GM23338 (cell line): Measurements from ENCODE around the gene FAM136A. TPM values are rescaled to one million over a fixed set of nuclear protein-coding genes. Genes with fewer than 3 reads are reported as not detected.

Experiments used
- ATAC-seq: fragments of 200-7000 bp; cut with Tn5 transposase; 3 replicates; pipeline ENCODE4 v1.9.1; 2020
- DNase-seq: peaks from one replicate; pipeline ENCODE4 v3.0.0-alpha.2; 2015; ENCODE audit warnings: low spot score
- H2AFZ ChIP-seq: fragments of 200-600 bp; sonication (generic); 2 replicates; pipeline ENCODE4 v1.8.0; 2016; ENCODE audit warnings: antibody characterized with exemption, mild to moderate bottlenecking, moderate library complexity
- H3F3A ChIP-seq: fragments of 200-600 bp; sonication (generic); replicated peaks from 2 replicates; pipeline ENCODE4 v1.8.0; 2017; ENCODE audit warnings: antibody characterized with exemption, mixed run types, low read depth
- H3K27ac ChIP-seq: fragments of 200-600 bp; sonication (generic); 2 replicates; pipeline ENCODE4 v1.6.1; 2016; ENCODE audit warnings: low read depth
- H3K27me3 ChIP-seq: fragments of 200-600 bp; sonication (generic); 2 replicates; pipeline ENCODE4 v1.8.0; 2016; ENCODE audit warnings: mild to moderate bottlenecking, mixed run types, moderate library complexity; ENCODE audit not compliant: insufficient read depth
- H3K36me3 ChIP-seq: fragments of 200-600 bp; sonication (generic); 2 replicates; pipeline ENCODE4 v1.8.0; 2016; ENCODE audit warnings: mild to moderate bottlenecking; ENCODE audit not compliant: insufficient read depth
- H3K4me1 ChIP-seq: fragments of 200-600 bp; sonication (generic); 2 replicates; pipeline ENCODE4 v1.8.0; 2016; ENCODE audit warnings: mild to moderate bottlenecking, moderate library complexity; ENCODE audit not compliant: insufficient read depth
- H3K4me2 ChIP-seq: fragments of 200-600 bp; sonication (generic); 2 replicates; pipeline ENCODE4 v1.7.1; 2017; ENCODE audit warnings: mixed run types
- H3K4me3 ChIP-seq: fragments of 200-600 bp; sonication (generic); 2 replicates; pipeline ENCODE4 v1.6.1; 2016; ENCODE audit warnings: mixed run types
- H3K79me2 ChIP-seq: fragments of 200-600 bp; sonication (generic); replicated peaks from 2 replicates; pipeline ENCODE4 v1.8.0; 2017; ENCODE audit warnings: mild to moderate bottlenecking; ENCODE audit not compliant: insufficient read depth
- H3K9me2 ChIP-seq: fragments of 200-600 bp; sonication (generic); 2 replicates; pipeline ENCODE4 v1.8.0; 2017; ENCODE audit not compliant: insufficient read depth
- H4K20me1 ChIP-seq: fragments of 200-600 bp; sonication (generic); replicated peaks from 2 replicates; pipeline ENCODE4 v1.8.0; 2017; ENCODE audit warnings: mild to moderate bottlenecking; ENCODE audit not compliant: insufficient read depth
- H3K27ac Mint-ChIP-seq: 2 replicates; pipeline ENCODE4 v1.8.0; 2020; ENCODE audit warnings: inconsistent platforms, mild to moderate bottlenecking, moderate library complexity, mixed read lengths
- H3K27me3 Mint-ChIP-seq: 3 replicates; pipeline ENCODE4 v1.8.0; 2022; ENCODE audit warnings: low read depth, mild to moderate bottlenecking, moderate library complexity, mixed read lengths, inconsistent platforms; ENCODE audit not compliant: insufficient read depth, poor library complexity
- H3K36me3 Mint-ChIP-seq: 3 replicates; pipeline ENCODE4 v1.8.0; 2021; ENCODE audit warnings: low read depth, mild to moderate bottlenecking, inconsistent platforms, moderate library complexity, mixed read lengths
- H3K4me1 Mint-ChIP-seq: 3 replicates; pipeline ENCODE4 v1.8.0; 2020; ENCODE audit warnings: mild to moderate bottlenecking, inconsistent platforms, mixed read lengths
- H3K4me3 Mint-ChIP-seq: 3 replicates; pipeline ENCODE4 v1.8.0; 2021; ENCODE audit warnings: moderate library complexity, mild to moderate bottlenecking, inconsistent platforms, mixed read lengths
- H3K9me3 Mint-ChIP-seq: 3 replicates; pipeline ENCODE4 v1.8.0; 2020; ENCODE audit warnings: moderate library complexity, mild to moderate bottlenecking, inconsistent platforms, mixed read lengths
- EZH2 ChIP-seq: fragments of 200-600 bp; sonication (generic); IDR thresholded peaks from one replicate; pipeline ENCODE4 v1.8.0; 2017; ENCODE audit warnings: antibody characterized with exemption, mild to moderate bottlenecking, low read depth; ENCODE audit not compliant: unreplicated experiment
- EZH2phosphoT487 ChIP-seq: fragments of 200-600 bp; sonication (generic); IDR thresholded peaks from one replicate; pipeline ENCODE4 v1.8.1; 2018; ENCODE audit warnings: antibody characterized with exemption; ENCODE audit not compliant: unreplicated experiment
- JUNB ChIP-seq: IDR thresholded peaks from one replicate; pipeline ENCODE4 v1.6.1; 2016; ENCODE audit warnings: antibody characterized with exemption; ENCODE audit not compliant: unreplicated experiment
- ZNF114 ChIP-seq: fragments of 250-450 bp; sonication (Bioruptor Pico); IDR thresholded peaks from 2 replicates; pipeline ENCODE4 v1.5.0; 2020; ENCODE audit warnings: mild to moderate bottlenecking, moderate library complexity
- ZNF331 ChIP-seq: fragments of 250-450 bp; sonication (Bioruptor Pico); IDR thresholded peaks from 2 replicates; pipeline ENCODE4 v1.5.0; 2020; ENCODE audit warnings: low read depth, mild to moderate bottlenecking, moderate library complexity
- polyA plus RNA-seq: library from polyadenylated mRNA; unstranded; fragments of >200 nt; fragmentation: Nextera tagmentation; extraction: Ambion mirVana; gene quantifications from 2 replicates; pipeline ENCODE4 v1.2.1, GENCODE V29; 2016
- total RNA-seq: library from RNA; depleted of rRNA; stranded (reverse); fragments of >200 nt; shearing (Covaris generic); gene quantifications from 2 replicates; pipeline ENCODE4 v1.2.3, GENCODE V29; 2014
- TF ChIP-seq, protein P1 (sequence below): fragments of 250-450 bp; sonication (Bioruptor Pico); IDR thresholded peaks from 2 replicates; pipeline ENCODE4 v1.5.0; 2020; ENCODE audit warnings: mild to moderate bottlenecking, moderate library complexity
- TF ChIP-seq, protein P2 (sequence below): IDR thresholded peaks from 2 replicates; pipeline ENCODE4 v1.6.1; 2016; ENCODE audit warnings: antibody characterized with exemption
- TF ChIP-seq, protein P3 (sequence below), 2 experiments: fragments of 200-600 bp in 1 of 2; sonication (generic) in 1 of 2; conservative IDR thresholded peaks; 2 replicates each; pipeline versions ENCODE4 v1.5.1 to v1.6.1; 2016 to 2017; ENCODE audit warnings: antibody characterized with exemption in 2 of 2, low read depth in 2 of 2, mild to moderate bottlenecking in 2 of 2, moderate library complexity in 1 of 2

The FAM136A gene
- total and polyA plus RNA-seq, 2 experiments from 2014 or later, result 115 to 150 TPM

DNA sequence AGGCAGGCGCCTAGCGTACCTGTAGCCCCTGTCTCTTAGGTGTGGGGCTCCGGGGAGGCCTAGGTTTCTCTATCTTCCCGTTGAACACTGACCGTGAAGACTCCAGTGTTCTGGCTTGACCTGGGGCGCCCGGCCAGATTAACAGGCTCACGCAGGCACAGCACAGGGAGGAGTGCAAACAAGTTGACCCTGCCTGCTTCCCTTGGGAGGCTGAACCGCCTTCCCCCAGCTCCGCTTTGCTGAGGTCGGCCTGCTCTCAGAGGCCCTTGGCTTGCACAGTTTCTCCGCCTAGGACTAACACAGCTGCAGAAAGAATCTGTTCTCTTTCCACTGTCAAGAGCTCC, 43.4 kb downstream of the FAM136A start (continued):
- TF ChIP-seq, protein P1, sequence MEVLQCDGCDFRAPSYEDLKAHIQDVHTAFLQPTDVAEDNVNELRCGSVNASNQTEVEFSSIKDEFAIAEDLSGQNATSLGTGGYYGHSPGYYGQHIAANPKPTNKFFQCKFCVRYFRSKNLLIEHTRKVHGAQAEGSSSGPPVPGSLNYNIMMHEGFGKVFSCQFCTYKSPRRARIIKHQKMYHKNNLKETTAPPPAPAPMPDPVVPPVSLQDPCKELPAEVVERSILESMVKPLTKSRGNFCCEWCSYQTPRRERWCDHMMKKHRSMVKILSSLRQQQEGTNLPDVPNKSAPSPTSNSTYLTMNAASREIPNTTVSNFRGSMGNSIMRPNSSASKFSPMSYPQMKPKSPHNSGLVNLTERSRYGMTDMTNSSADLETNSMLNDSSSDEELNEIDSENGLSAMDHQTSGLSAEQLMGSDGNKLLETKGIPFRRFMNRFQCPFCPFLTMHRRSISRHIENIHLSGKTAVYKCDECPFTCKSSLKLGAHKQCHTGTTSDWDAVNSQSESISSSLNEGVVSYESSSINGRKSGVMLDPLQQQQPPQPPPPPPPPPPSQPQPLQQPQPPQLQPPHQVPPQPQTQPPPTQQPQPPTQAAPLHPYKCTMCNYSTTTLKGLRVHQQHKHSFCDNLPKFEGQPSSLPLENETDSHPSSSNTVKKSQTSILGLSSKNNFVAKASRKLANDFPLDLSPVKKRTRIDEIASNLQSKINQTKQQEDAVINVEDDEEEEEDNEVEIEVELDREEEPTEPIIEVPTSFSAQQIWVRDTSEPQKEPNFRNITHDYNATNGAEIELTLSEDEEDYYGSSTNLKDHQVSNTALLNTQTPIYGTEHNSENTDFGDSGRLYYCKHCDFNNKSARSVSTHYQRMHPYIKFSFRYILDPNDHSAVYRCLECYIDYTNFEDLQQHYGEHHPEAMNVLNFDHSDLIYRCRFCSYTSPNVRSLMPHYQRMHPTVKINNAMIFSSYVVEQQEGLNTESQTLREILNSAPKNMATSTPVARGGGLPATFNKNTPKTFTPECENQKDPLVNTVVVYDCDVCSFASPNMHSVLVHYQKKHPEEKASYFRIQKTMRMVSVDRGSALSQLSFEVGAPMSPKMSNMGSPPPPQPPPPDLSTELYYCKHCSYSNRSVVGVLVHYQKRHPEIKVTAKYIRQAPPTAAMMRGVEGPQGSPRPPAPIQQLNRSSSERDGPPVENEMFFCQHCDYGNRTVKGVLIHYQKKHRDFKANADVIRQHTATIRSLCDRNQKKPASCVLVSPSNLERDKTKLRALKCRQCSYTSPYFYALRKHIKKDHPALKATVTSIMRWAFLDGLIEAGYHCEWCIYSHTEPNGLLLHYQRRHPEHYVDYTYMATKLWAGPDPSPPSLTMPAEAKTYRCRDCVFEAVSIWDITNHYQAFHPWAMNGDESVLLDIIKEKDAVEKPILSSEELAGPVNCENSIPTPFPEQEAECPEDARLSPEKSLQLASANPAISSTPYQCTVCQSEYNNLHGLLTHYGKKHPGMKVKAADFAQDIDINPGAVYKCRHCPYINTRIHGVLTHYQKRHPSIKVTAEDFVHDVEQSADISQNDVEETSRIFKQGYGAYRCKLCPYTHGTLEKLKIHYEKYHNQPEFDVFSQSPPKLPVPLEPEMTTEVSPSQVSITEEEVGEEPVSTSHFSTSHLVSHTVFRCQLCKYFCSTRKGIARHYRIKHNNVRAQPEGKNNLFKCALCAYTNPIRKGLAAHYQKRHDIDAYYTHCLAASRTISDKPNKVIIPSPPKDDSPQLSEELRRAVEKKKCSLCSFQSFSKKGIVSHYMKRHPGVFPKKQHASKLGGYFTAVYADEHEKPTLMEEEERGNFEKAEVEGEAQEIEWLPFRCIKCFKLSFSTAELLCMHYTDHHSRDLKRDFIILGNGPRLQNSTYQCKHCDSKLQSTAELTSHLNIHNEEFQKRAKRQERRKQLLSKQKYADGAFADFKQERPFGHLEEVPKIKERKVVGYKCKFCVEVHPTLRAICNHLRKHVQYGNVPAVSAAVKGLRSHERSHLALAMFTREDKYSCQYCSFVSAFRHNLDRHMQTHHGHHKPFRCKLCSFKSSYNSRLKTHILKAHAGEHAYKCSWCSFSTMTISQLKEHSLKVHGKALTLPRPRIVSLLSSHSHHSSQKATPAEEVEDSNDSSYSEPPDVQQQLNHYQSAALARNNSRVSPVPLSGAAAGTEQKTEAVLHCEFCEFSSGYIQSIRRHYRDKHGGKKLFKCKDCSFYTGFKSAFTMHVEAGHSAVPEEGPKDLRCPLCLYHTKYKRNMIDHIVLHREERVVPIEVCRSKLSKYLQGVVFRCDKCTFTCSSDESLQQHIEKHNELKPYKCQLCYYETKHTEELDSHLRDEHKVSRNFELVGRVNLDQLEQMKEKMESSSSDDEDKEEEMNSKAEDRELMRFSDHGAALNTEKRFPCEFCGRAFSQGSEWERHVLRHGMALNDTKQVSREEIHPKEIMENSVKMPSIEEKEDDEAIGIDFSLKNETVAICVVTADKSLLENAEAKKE (CRISPR knock-in tag), result no peak
- no peak for TF ChIP-seq EZH2
- TF ChIP-seq, protein P2, sequence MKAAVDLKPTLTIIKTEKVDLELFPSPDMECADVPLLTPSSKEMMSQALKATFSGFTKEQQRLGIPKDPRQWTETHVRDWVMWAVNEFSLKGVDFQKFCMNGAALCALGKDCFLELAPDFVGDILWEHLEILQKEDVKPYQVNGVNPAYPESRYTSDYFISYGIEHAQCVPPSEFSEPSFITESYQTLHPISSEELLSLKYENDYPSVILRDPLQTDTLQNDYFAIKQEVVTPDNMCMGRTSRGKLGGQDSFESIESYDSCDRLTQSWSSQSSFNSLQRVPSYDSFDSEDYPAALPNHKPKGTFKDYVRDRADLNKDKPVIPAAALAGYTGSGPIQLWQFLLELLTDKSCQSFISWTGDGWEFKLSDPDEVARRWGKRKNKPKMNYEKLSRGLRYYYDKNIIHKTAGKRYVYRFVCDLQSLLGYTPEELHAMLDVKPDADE, result no peak
- no peak for TF ChIP-seq ZNF331

DNA sequence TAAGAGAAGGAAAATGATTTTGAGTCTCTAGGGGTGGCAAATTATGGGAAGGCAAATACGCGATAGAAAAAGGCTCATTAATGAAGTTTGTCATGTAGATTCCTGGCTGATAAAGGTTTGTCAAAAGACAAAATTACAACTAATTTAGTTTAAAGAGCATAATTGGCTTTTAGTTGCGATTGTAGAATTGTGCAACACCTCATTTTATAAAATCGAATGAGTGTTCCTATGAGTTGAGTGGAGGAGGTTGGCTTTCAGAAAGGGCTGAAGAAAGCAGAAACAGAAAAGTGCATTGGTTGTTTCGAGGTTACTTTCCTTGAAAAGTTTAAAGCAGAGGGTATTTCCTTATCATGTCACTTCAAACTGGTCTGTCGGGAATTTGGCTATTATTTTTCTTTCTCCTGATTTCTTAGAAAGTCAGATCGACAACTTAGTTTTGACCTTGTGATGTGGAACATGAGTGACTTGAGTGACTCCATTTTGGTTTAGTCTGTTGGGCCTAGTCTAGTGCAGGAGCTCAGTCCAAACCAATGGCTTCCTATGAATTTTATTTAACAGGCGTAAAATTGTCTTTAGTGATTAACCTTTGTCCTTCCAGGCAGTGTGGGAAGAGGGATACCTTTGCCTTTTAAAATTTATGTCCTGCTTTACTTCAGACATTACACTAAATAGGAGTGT, 46.1 kb downstream of the FAM136A start:
- no peak for ATAC-seq
- H2AFZ ChIP-seq, result peak overlapping the region; percentile 66
- H3K27me3 ChIP-seq, result no peaks in the 10 kb centered on the region
- peaks cover 9% of the 10 kb centered on the region; the same call in 1 of the 2 replicates for H3K4me1 ChIP-seq
- 0 out of 2 replicates have a peak, but pooled peaks cover 7% of the 10 kb centered on the region for H4K20me1 ChIP-seq
- H3K27ac Mint-ChIP-seq, result no peak overlapping the region
- no peak for DNase-seq
- 0 out of 2 replicates have a peak, but pooled peaks cover 9% of the 10 kb centered on the region for H3F3A ChIP-seq
- H3K36me3 ChIP-seq, result 0 out of 2 replicates have a peak, but pooled peaks cover 2% of the 10 kb centered on the region
- no peak overlapping the region for H3K4me2 ChIP-seq
- peaks cover 8% of the 10 kb centered on the region for H3K27me3 Mint-ChIP-seq
- no peak overlapping the region for H3K4me3 ChIP-seq
- H3K79me2 ChIP-seq, result peaks cover 8% of the 10 kb centered on the region
- H3K9me2 ChIP-seq, result no peaks in the 10 kb centered on the region
- 0 out of 3 replicates have a peak overlapping the region, but pooled peaks have one; percentile 14 for H3K4me3 Mint-ChIP-seq
- no peaks in the 10 kb centered on the region for H3K9me3 Mint-ChIP-seq
- H3K27ac ChIP-seq, result no peak overlapping the region
- peaks cover 13% of the 10 kb centered on the region for H3K4me1 Mint-ChIP-seq
- peaks cover 9% of the 10 kb centered on the region; the same call in 1 of the 3 replicates for H3K36me3 Mint-ChIP-seq
- no peak for TF ChIP-seq JUNB
- TF ChIP-seq ZNF114 (CRISPR knock-in tag), result no peak
- no peak for TF ChIP-seq EZH2phosphoT487
- no peak for TF ChIP-seq ZNF331
- TF ChIP-seq, protein P3, sequence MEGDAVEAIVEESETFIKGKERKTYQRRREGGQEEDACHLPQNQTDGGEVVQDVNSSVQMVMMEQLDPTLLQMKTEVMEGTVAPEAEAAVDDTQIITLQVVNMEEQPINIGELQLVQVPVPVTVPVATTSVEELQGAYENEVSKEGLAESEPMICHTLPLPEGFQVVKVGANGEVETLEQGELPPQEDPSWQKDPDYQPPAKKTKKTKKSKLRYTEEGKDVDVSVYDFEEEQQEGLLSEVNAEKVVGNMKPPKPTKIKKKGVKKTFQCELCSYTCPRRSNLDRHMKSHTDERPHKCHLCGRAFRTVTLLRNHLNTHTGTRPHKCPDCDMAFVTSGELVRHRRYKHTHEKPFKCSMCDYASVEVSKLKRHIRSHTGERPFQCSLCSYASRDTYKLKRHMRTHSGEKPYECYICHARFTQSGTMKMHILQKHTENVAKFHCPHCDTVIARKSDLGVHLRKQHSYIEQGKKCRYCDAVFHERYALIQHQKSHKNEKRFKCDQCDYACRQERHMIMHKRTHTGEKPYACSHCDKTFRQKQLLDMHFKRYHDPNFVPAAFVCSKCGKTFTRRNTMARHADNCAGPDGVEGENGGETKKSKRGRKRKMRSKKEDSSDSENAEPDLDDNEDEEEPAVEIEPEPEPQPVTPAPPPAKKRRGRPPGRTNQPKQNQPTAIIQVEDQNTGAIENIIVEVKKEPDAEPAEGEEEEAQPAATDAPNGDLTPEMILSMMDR (conservative IDR thresholded peaks at IDR 0.05; ENCODE audit: low read depth in 2 of 2), result no peak
